ENCODE measurements around the gene LRMDA. TPM values are rescaled to one million over a fixed set of nuclear protein-coding genes. Genes with fewer than 3 reads are reported as not detected.

LRMDA gene
- total RNA-seq, 1 experiment from 2014 or later = 4.8 TPM

GRCh38 chr10:75619635-75620034 lies 188.2 kb downstream of the LRMDA start:
- ATAC-seq (no peak), DNase-seq (ENCODE audit: low read depth, low spot score) (no peak)
- no peaks in the 10 kb centered on the region for H3K79me2 ChIP-seq (ENCODE audit: insufficient read depth, low read length)
- no peak overlapping the region for H3K4me3 ChIP-seq (replicated peaks in 1 of 2; ENCODE audit: low read depth in 1 of 2, low read length in 2 of 2)
- H3K4me1 ChIP-seq (ENCODE audit: control insufficient read depth in 1 of 2, insufficient read depth in 2 of 2, low read length in 2 of 2) = no peaks in the 10 kb centered on the region
- H3K27ac ChIP-seq (ENCODE audit: low read depth, low read length) = no peak overlapping the region
- ChIA-PET POLR2A (no interaction called here), CTCF (no interaction called here), RAD21 (ENCODE audit: low non-redundant PET in 1 of 2, low total read pairs in 2 of 2, uncharacterized antibody in 2 of 2, unreplicated experiment in 2 of 2) (no interaction called here)
- no TSS peak for BruUV-seq (replicated peaks)
- no peak overlapping the region for H3K4me2 ChIP-seq (ENCODE audit: low read length)
- H3K9ac ChIP-seq (ENCODE audit: low read length) = no peak overlapping the region
- no peaks in the 10 kb centered on the region for H3K9me2 ChIP-seq (ENCODE audit: insufficient read depth)
- no peak for TF ChIP-seq SP1 (IDR thresholded peaks at IDR 0.05; ENCODE audit: low read depth)
- TF ChIP-seq ELF1 (IDR thresholded peaks at IDR 0.05; ENCODE audit: borderline replicate concordance, low read depth) = no peak
- TF ChIP-seq CEBPB (IDR thresholded peaks at IDR 0.05; ENCODE audit: low read depth) = no peak
- no peak for TF ChIP-seq REST (IDR thresholded peaks at IDR 0.05; ENCODE audit: low read depth)
- TF ChIP-seq TCF7L2 (IDR thresholded peaks at IDR 0.05; ENCODE audit: borderline replicate concordance, extremely low read depth, insufficient read depth, insufficient read length) = no peak
- no peak for TF ChIP-seq ATF3 (IDR thresholded peaks at IDR 0.05)
- TF ChIP-seq EGR1 (IDR thresholded peaks at IDR 0.05; ENCODE audit: low read depth) = no peak
- TF ChIP-seq ZNF274 (IDR thresholded peaks at IDR 0.05; ENCODE audit: low read depth, low read length) = no peak
- no peak for TF ChIP-seq EZH2phosphoT487 (IDR thresholded peaks at IDR 0.05; ENCODE audit: borderline replicate concordance)
- TF ChIP-seq, protein P1, sequence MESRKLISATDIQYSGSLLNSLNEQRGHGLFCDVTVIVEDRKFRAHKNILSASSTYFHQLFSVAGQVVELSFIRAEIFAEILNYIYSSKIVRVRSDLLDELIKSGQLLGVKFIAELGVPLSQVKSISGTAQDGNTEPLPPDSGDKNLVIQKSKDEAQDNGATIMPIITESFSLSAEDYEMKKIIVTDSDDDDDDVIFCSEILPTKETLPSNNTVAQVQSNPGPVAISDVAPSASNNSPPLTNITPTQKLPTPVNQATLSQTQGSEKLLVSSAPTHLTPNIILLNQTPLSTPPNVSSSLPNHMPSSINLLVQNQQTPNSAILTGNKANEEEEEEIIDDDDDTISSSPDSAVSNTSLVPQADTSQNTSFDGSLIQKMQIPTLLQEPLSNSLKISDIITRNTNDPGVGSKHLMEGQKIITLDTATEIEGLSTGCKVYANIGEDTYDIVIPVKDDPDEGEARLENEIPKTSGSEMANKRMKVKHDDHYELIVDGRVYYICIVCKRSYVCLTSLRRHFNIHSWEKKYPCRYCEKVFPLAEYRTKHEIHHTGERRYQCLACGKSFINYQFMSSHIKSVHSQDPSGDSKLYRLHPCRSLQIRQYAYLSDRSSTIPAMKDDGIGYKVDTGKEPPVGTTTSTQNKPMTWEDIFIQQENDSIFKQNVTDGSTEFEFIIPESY (IDR thresholded peaks at IDR 0.05; ENCODE audit: extremely low read depth, insufficient replicate concordance, low read length) = no peak
- no peak for TF ChIP-seq CBX3 (IDR thresholded peaks at IDR 0.05; ENCODE audit: low read depth)
- TF ChIP-seq POLR2A (IDR thresholded peaks at IDR 0.05; ENCODE audit: borderline replicate concordance, extremely low read depth, insufficient read depth, insufficient read length) = no peak
- no peak for TF ChIP-seq SRF (IDR thresholded peaks at IDR 0.05; ENCODE audit: low read depth)
- TF ChIP-seq JUND (IDR thresholded peaks at IDR 0.05) = no peak
- no peak for TF ChIP-seq ZFX (IDR thresholded peaks at IDR 0.05)
- TF ChIP-seq RAD21 (IDR thresholded peaks at IDR 0.05; ENCODE audit: low read depth) = no peak
- no peak for TF ChIP-seq FOSL1 (IDR thresholded peaks at IDR 0.05; ENCODE audit: low read depth)
- TF ChIP-seq, protein P2, sequence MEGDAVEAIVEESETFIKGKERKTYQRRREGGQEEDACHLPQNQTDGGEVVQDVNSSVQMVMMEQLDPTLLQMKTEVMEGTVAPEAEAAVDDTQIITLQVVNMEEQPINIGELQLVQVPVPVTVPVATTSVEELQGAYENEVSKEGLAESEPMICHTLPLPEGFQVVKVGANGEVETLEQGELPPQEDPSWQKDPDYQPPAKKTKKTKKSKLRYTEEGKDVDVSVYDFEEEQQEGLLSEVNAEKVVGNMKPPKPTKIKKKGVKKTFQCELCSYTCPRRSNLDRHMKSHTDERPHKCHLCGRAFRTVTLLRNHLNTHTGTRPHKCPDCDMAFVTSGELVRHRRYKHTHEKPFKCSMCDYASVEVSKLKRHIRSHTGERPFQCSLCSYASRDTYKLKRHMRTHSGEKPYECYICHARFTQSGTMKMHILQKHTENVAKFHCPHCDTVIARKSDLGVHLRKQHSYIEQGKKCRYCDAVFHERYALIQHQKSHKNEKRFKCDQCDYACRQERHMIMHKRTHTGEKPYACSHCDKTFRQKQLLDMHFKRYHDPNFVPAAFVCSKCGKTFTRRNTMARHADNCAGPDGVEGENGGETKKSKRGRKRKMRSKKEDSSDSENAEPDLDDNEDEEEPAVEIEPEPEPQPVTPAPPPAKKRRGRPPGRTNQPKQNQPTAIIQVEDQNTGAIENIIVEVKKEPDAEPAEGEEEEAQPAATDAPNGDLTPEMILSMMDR (IDR thresholded peaks at IDR 0.05 in 2 of 3, conservative IDR thresholded peaks at IDR 0.05 in 1 of 3; ENCODE audit: borderline replicate concordance in 1 of 3, insufficient read depth in 1 of 3, low read depth in 2 of 3, low read length in 2 of 3) = no peak
- no peak for TF ChIP-seq POLR2AphosphoS5 (IDR thresholded peaks at IDR 0.05; ENCODE audit: low read depth, low read length)
- no peak overlapping the region for H2AFZ ChIP-seq (ENCODE audit: low read depth, low read length, poor library complexity, severe bottlenecking)
- no peaks in the 10 kb centered on the region for H4K20me1 ChIP-seq (ENCODE audit: insufficient read depth)
- intact Hi-C loops (cut with micrococcal nuclease) = no loop called here
- H3K9me3 ChIP-seq (ENCODE audit: control insufficient read depth in 1 of 2, insufficient read depth in 1 of 2, low read depth in 1 of 2, low read length in 2 of 2) = no peaks in the 10 kb centered on the region
- no peaks in the 10 kb centered on the region for H3K36me3 ChIP-seq (ENCODE audit: control insufficient read depth in 1 of 2, insufficient read depth in 2 of 2, low read length in 2 of 2)
- H3K27me3 ChIP-seq (ENCODE audit: insufficient read depth, low read length) = peaks cover 10% of the 10 kb centered on the region; the same call in 1 of the 2 replicates

Measured in HCT116 (cell line).